Hepatocyte (in vitro differentiated cells): ENCODE data around the gene IRF4. TPM values are rescaled to one million over a fixed set of nuclear protein-coding genes. Genes with fewer than 3 reads are reported as not detected.

ENCODE experiments used
- DNase-seq: peaks from one replicate; pipeline ENCODE4 v3.0.0-alpha.2; 2016; ENCODE audit warnings: low spot score
- H2AFZ ChIP-seq: fragments of 200-600 bp; sonication (generic); 2 replicates; pipeline ENCODE4 v1.6.0; 2016; ENCODE audit warnings: antibody characterized with exemption, mild to moderate bottlenecking
- H3K27ac ChIP-seq: fragments of 200-600 bp; sonication (generic); 2 replicates; pipeline ENCODE4 v1.5.1; 2016; ENCODE audit warnings: mild to moderate bottlenecking
- H3K27me3 ChIP-seq: fragments of 200-600 bp; sonication (generic); 2 replicates; pipeline ENCODE4 v1.6.1; 2016
- H3K36me3 ChIP-seq: fragments of 200-600 bp; sonication (generic); replicated peaks from 2 replicates; pipeline ENCODE4 v1.5.1; 2016; ENCODE audit warnings: low read depth; ENCODE audit not compliant: insufficient read depth
- H3K4me1 ChIP-seq: fragments of 200-600 bp; sonication (generic); 2 replicates; pipeline ENCODE4 v1.5.1; 2016; ENCODE audit warnings: mild to moderate bottlenecking, moderate library complexity; ENCODE audit not compliant: insufficient read depth
- H3K4me2 ChIP-seq: fragments of 200-600 bp; sonication (generic); 2 replicates; pipeline ENCODE4 v1.6.0; 2016
- H3K4me3 ChIP-seq: fragments of 200-600 bp; sonication (generic); 2 replicates; pipeline ENCODE4 v1.5.1; 2016; ENCODE audit warnings: mild to moderate bottlenecking
- H3K79me2 ChIP-seq: fragments of 200-600 bp; sonication (generic); 2 replicates; pipeline ENCODE4 v1.6.0; 2017; ENCODE audit warnings: mild to moderate bottlenecking
- H3K9me2 ChIP-seq: fragments of 200-600 bp; sonication (generic); replicated peaks from 2 replicates; pipeline ENCODE4 v1.6.0; 2017; ENCODE audit warnings: mild to moderate bottlenecking; ENCODE audit not compliant: insufficient read depth
- H3K9me3 ChIP-seq: fragments of 200-600 bp; sonication (generic); 2 replicates; pipeline ENCODE4 v1.5.1; 2016; ENCODE audit warnings: low read depth, mild to moderate bottlenecking
- H4K20me1 ChIP-seq: fragments of 200-600 bp; sonication (generic); 2 replicates; pipeline ENCODE4 v1.6.0; 2016; ENCODE audit warnings: mild to moderate bottlenecking; ENCODE audit not compliant: insufficient read depth, poor library complexity, severe bottlenecking
- EZH2 ChIP-seq: fragments of 200-600 bp; sonication (generic); IDR thresholded peaks from 2 replicates; pipeline ENCODE4 v1.6.1; 2016; ENCODE audit warnings: antibody characterized with exemption, mild to moderate bottlenecking, borderline replicate concordance
- EZH2phosphoT487 ChIP-seq: fragments of 200-600 bp; sonication (generic); IDR thresholded peaks from one replicate; pipeline ENCODE4 v1.6.1; 2018; ENCODE audit warnings: antibody characterized with exemption, mild to moderate bottlenecking, low read depth, moderate library complexity; ENCODE audit not compliant: unreplicated experiment, severe bottlenecking
- WGBS: methylation state at CpG from one replicate; pipeline ENCODE4 v1.1.6; 2016; ENCODE audit warnings: low lambda C conversion rate; ENCODE audit errors: missing lambda C conversion rate; 5-methylcytosine and 5-hydroxymethylcytosine counted together
- polyA plus RNA-seq: library from polyadenylated mRNA; unstranded; fragments of >200 nt; fragmentation: Nextera tagmentation; extraction: Ambion mirVana; gene quantifications from 2 replicates; pipeline ENCODE4 v1.2.1, GENCODE V29; 2016
- total RNA-seq: library from RNA; depleted of rRNA; stranded (reverse); fragments of >200 nt; gene quantifications from 2 replicates; pipeline ENCODE4 v1.2.3, GENCODE V29; 2014
- TF ChIP-seq, protein P1 (sequence below): fragments of 200-600 bp; sonication (generic); IDR thresholded peaks from 2 replicates; pipeline ENCODE4 v1.5.1; 2016; ENCODE audit warnings: antibody characterized with exemption, mild to moderate bottlenecking; ENCODE audit not compliant: poor library complexity

IRF4 gene
- total and polyA plus RNA-seq, 2 experiments from 2014 or later = 0.02 to 0.23 TPM

DNA sequence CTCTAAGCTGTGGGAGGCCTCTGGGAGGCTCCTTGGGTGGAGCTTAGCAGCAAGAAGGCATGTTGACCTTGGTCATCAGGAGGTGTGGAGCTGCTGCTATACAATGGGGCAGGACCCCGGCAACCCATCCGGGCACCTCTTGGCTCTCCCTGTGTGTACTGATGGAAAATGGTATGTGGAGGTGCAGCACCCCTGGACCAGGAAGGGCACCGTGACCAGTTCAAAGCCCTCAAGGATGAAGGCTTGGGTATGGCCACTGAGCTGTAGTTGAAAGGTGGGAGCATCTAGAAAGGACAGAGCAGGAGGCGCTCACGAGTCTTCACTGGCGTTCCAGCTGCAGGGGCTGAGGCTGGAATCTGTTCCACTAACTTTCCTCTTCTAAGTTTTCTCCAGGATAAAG is 6.7 kb upstream of the IRF4 start:
- H3K9me2 ChIP-seq = no peaks in the 10 kb centered on the region
- no peak for DNase-seq
- no peak overlapping the region for H2AFZ ChIP-seq
- no peaks in the 10 kb centered on the region for H3K36me3 ChIP-seq
- no peak overlapping the region for H3K4me3 ChIP-seq
- no peaks in the 10 kb centered on the region for H4K20me1 ChIP-seq
- TF ChIP-seq EZH2 = no peak
- H3K27me3 ChIP-seq = peaks cover 50% of the 10 kb centered on the region
- H3K9me3 ChIP-seq = no peaks in the 10 kb centered on the region
- H3K79me2 ChIP-seq = no peaks in the 10 kb centered on the region
- no peaks in the 10 kb centered on the region for H3K4me1 ChIP-seq
- H3K4me2 ChIP-seq = no peak overlapping the region
- no peak overlapping the region for H3K27ac ChIP-seq
- WGBS = 88% methylated on average over 6 of the region's 6 CpGs

DNA sequence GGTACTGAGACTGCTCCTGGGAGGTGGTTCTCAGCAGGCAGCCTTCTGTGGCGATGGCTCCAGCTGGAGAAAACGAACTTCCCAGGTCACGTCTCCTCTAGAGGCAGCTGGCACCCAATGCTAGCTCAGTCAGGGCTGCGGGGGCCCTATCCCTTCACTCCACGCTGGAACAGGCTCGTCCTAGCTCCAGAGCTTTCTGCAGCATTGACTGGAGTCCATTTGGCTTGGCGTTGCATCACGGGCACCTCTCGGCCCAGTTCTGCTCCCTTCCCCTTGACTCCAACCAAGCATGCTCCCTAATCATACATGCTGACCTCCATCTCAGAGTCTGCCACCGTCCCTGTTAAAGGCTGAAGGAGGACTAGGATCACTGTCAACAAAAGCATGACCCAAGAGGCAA is 5.9 kb upstream of the IRF4 start:
- Histone ChIP-seq H2AFZ (no peak overlapping the region), H3K9me2 (no peaks in the 10 kb centered on the region), H3K4me2 (no peak overlapping the region), H4K20me1 (no peaks in the 10 kb centered on the region), H3K9me3 (no peaks in the 10 kb centered on the region), H3K4me1 (no peaks in the 10 kb centered on the region), H3K4me3 (no peak overlapping the region), H3K27ac (no peak overlapping the region), H3K36me3 (no peaks in the 10 kb centered on the region), H3K79me2 (no peaks in the 10 kb centered on the region), H3K27me3 (peaks cover 58% of the 10 kb centered on the region)
- WGBS = 82% methylated on average over 10 of the region's 10 CpGs
- DNase-seq = no peak
- TF ChIP-seq EZH2 = no peak
- TF ChIP-seq, protein P1, sequence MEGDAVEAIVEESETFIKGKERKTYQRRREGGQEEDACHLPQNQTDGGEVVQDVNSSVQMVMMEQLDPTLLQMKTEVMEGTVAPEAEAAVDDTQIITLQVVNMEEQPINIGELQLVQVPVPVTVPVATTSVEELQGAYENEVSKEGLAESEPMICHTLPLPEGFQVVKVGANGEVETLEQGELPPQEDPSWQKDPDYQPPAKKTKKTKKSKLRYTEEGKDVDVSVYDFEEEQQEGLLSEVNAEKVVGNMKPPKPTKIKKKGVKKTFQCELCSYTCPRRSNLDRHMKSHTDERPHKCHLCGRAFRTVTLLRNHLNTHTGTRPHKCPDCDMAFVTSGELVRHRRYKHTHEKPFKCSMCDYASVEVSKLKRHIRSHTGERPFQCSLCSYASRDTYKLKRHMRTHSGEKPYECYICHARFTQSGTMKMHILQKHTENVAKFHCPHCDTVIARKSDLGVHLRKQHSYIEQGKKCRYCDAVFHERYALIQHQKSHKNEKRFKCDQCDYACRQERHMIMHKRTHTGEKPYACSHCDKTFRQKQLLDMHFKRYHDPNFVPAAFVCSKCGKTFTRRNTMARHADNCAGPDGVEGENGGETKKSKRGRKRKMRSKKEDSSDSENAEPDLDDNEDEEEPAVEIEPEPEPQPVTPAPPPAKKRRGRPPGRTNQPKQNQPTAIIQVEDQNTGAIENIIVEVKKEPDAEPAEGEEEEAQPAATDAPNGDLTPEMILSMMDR = no peak
- no peak for TF ChIP-seq EZH2phosphoT487

DNA sequence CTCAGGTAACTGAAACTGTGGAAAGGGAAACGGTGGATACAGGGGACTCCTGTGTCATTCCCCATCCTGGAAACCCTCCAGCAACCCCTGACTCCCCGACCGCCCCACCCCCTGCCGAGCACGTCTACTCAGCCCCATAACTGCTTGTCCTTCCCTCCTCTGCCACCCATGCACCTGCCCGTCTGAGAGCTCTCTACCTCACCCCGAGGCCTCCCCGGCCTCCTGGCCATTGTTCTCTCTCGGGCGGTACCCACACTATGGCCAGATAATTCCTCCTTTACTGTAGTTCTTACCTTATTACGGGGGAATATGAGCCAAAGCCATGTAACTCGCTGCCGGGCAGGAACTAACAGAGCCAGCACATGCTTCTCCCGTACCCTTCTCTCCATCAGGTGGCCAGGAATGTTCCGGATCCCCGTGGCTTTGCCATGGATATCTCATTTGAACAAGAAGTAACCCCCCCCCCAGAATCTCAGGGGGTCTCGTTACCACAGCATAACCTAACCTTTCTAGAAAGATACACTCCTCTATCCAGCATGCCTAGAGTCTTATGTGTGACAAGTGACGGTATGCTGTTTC is 4.8 kb upstream of the IRF4 start:
- H4K20me1 ChIP-seq = no peaks in the 10 kb centered on the region
- peaks cover 3% of the 10 kb centered on the region for H3K4me1 ChIP-seq
- no peaks in the 10 kb centered on the region for H3K36me3 ChIP-seq
- H3K4me3 ChIP-seq = no peak overlapping the region
- no peaks in the 10 kb centered on the region for H3K9me2 ChIP-seq
- H3K27ac ChIP-seq = no peak overlapping the region
- peaks cover 66% of the 10 kb centered on the region for H3K27me3 ChIP-seq
- DNase-seq = no peak
- H3K79me2 ChIP-seq = no peaks in the 10 kb centered on the region
- WGBS = 92% methylated on average over 15 of the region's 18 CpGs
- H2AFZ ChIP-seq = no peak overlapping the region
- H3K4me2 ChIP-seq = no peak overlapping the region
- TF ChIP-seq, protein P1 = no peak
- TF ChIP-seq EZH2 = no peak
- no peak for TF ChIP-seq EZH2phosphoT487
- H3K9me3 ChIP-seq = no peaks in the 10 kb centered on the region

DNA sequence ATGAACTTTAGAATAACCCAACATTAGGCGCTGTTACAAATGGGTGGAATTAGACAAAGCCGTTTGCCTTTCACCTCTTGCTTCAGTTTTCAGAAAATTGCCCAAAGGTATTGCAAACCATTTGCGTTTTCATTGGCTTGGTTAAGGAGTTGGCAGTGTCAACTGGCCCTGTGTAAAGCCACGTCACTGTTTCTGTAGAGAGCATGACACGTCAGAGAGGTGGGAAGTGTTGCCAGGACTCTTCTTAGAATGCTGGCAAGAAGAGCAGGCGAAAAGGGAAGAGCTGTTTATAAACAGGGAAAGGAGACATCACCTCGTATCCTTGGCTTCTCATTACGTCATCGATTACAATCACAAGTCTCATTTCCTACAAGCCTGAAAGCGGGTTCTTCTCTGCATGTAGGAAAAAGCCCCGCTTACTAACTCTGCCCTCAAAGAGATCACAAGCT is 4.2 kb upstream of the IRF4 start:
- peaks cover 9% of the 10 kb centered on the region for H3K4me1 ChIP-seq
- no peaks in the 10 kb centered on the region for H3K36me3 ChIP-seq
- no peak overlapping the region for H3K4me3 ChIP-seq
- H3K4me2 ChIP-seq = no peak overlapping the region
- no peak for DNase-seq
- TF ChIP-seq, protein P1 = no peak
- TF ChIP-seq EZH2phosphoT487 = no peak
- TF ChIP-seq EZH2 = no peak
- H3K79me2 ChIP-seq = no peaks in the 10 kb centered on the region
- no peaks in the 10 kb centered on the region for H3K9me2 ChIP-seq
- no peaks in the 10 kb centered on the region for H4K20me1 ChIP-seq
- no peak overlapping the region for H3K27ac ChIP-seq
- H2AFZ ChIP-seq = no peak overlapping the region
- H3K27me3 ChIP-seq = peaks cover 71% of the 10 kb centered on the region
- H3K9me3 ChIP-seq = no peaks in the 10 kb centered on the region
- WGBS = 63% methylated on average over 11 of the region's 11 CpGs
